Fibroblast of upper back skin (primary cell): Measurements from ENCODE around the gene IZUMO2.
A peak's percentile ranks its signal among the peaks of the same experiment; 100 is the strongest.
"Not testable (repeated sequence)": the region's sequence is repeated elsewhere in the genome, so short reads cannot be mapped to it uniquely, and the experiment has no call there.

Experiments
- DNase-seq: peaks from one replicate; pipeline ENCODE4 v3.0.0-alpha.2; 2013

IZUMO2 gene

GRCh38 chr19:50181121-50181520, 18.0 kb upstream of the IZUMO2 start:
- DNase-seq: no peak

DNA sequence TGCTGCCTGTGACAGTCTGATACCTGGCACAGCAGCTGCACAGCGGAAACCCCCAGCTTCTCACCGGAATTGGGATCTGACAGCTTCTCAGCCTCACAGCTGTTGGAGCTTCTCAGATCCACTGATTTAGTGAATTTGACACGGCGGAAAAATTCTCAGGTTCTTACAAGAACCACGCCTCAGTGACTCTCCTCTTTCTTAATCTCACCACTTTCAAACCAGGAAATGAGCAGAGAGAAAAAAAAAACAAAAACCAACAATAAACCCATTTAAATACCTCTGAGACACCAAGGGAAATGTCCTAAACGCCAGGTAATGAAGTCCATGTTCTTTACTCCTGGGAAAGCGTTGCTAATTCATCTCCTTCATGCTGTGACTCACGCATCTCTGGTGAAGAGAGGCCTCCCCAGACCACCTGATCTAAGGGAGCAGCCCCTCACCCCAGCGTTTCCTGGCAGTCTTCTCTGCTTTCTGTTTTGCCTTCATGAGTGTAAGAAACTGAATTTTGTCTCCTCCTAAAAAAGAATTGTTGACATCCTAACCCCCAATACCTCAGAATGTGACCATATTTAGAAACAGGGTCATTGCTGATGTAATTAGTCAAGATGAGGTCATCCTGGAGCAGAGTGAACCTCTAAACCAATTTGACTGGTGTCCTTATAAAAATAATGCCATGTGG, 15.9 kb upstream of the IZUMO2 start:
- DNase-seq: no peak

DNA sequence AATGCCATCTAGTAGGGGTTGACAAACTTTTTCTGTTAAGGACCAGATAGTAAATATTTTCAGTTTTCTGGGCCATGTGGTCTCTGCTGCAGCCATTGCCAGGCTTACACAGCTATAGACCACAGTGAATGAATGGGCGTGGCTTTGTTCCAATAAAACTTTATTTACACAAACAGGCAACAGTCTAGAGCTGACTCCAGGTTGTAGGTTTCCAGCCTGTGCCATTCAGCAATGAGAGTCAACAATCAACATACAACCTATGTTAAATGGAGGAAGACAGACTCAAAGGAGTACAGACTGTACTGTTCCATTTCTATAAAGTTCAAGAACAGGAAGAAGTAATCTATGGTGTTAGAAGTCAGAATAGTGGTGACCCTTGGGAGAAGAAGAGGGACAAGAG, 15.2 kb upstream of the IZUMO2 start:
- DNase-seq: no peak

GRCh38 chr19:50176775-50177174, 13.7 kb upstream of the IZUMO2 start:
- no peak for DNase-seq

GRCh38 chr19:50175924-50176323, 12.8 kb upstream of the IZUMO2 start:
- DNase-seq: no peak

DNA sequence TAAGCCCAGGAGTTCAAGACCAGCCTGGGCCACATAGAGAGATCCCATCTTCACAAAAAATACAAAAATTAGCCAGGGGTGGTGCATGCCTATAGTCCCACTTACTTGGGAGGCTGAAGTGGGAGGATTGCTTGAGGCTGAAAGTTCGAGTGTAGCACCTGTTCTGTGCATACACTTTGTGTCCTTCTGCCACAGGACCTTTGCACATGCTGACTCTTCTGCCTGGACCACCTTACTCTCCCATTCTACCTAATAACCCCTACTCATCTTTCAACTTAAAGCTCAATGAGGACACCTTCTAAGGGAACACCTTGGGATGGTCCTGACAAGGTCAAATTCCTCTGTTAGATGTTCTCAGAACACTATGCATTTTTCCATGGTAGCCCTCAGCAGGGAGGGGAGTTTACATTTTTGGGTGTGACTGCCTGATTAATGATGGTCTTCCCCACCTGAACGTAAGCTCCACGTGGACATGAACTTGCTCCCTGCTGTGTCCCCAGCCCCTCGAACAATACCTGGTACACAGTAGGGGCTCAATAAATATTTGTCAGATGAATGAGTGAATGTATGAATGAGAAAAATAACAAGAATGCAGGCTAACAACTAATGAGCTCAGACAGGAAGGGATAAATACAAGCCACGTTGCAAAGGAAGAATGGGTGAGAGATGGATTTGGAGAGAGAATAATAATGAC, 11.2 kb upstream of the IZUMO2 start:
- DNase-seq: no peak

- no peak for DNase-seq
Measured at GRCh38 chr19:50173127-50173526, 10.0 kb upstream of the IZUMO2 start.

DNA sequence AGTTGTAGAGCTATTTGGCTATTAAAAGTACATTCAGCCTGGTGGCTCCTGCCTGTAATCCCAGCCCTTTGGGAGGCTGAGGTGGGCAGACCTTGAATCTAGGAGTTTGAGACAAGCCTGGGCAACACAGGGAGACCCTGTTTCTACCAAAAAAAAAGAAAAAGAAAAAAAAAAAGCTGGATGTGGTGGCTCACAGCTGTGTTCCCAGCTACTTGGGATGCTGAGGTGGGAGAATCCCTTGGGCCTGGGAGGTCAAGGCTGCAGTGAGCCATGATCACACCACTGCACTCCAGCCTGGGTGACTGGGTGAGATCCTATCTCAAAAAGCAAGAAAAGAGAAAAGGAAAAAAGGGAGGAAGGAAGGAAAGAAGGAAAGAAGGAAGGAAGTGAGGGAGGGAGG, 9.6 kb upstream of the IZUMO2 start:
- DNase-seq: no peak

DNA sequence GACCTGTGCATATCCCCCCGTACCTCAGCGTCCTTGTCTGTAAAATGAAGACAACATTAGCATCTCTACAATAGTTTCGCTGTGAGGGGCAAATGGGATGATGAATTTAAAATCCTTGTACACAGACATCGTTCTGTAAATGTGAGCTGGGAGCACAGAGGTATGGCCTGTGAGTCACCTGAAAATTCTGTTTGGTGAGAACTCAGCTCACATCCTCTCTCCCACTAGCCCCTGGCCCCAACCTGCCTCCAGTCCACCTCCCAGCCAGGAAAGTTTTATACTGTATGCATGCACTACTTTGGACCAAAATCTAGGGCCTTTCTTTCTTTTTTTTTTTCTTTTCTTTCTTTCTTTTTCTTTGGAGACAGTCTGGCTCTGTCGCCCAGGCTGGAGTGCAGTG, 8.7 kb upstream of the IZUMO2 start:
- DNase-seq: no peak

GRCh38 chr19:50167314-50167721, 4.2 kb upstream of the IZUMO2 start:
- no peak for DNase-seq

DNA sequence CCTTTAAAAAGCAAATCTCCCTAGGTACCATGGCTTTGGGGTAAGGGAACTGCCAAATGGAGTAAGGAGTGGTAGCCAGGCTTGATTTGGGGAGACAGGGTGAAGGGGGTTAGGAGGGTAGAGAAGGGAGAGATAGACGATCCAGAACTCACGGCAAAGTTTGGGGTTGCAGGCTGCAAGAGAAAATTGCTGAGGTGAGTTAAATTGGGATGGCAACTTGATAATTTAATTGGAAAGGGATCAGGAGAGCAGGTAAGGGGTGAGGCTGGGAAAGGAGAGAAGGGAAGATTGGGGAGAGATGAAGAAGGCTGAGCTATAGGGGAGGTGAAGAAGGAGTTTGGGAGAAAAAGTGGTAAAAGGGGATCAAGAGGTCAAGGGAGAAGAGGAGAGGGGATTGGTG, 4.0 kb downstream of the IZUMO2 start:
- DNase-seq: no peak

DNA sequence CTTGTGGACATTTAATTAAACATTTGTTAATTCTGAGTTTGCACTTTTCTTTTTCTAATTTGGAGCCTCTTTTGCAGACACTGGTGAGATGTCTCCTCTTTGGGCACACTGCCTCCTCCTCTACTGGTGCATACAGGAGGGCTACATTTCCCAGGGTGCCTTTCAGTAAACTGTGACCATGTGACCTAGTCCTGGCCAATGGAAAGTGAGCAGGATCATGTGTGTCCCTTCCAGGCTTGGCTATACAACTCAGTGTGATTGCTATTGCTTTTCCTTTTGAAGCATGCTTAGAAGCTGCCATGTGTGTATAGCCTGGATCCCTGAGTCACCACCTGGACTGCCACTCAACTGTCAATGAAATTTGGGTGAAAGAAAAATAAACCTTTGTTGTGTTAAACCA, 4.5 kb downstream of the IZUMO2 start:
- no peak for DNase-seq

DNA sequence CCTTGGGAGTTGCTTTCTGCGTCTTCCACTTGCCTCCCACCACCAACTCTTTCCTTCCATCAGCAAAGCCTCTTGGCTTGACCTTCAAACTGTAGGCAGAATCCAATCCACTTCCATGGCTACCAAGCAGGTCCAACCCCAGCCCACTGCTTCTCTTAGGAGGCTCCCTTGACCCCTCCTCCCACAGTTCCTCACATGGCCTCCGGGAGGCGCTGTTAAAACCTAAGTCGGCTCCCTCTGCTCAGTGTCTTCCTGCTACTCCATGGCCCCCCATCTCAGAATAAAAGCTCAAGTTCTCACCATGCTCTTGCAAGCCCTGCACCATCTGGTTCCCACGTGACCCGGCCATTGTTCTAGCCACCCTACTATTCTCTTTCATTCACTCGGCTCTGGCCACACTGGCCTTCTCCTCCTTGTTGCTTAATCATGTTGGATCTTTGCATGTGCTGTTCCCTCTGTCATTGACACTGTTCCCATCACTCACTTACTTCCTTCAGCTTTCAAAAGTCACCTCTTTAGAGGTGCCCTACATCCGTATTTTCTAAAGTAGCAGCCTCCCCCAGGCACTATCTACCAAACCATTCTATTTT, 7.5 kb downstream of the IZUMO2 start:
- DNase-seq: no peak

DNA sequence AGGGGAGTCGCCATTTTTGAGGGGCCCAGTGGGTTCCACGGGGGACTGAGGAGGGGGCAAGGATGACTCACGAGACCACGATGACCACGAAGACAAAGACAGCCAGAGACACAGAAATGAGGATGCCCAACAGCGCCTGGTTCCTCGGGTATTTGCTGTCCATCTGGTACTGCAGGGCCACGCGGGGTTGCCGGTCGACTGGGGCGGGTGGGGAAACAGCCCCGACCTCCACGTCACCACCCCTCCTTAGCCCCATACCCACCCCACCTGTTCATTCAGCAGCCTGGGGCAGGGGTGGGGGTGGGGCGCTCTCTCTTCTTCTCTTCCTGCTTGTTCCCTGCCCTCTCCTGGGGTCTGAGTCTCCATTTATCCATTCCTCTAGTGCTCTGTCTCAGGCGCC, 8.6 kb downstream of the IZUMO2 start:
- no peak for DNase-seq

- no peak for DNase-seq
Measured at GRCh38 chr19:50152578-50152977, 10.5 kb downstream of the IZUMO2 start.

DNA sequence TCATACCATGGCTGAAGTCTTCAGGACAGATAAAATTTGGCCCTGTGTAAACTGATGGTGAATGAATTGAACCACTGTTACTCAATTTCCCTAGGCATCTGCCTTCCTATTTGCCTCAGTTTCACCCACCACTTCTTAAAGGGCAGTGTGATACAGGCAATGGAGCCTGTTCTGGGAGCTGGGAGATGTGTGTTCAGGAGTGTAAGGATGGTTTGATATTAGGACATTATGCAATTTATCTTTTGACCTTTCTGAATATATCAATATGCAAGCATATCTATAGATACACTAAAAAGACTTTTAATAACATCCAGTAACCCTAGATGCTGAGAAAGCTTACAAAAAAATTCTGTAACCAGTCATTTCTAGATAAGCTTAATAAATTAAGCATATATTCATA, 14.6 kb downstream of the IZUMO2 start:
- no peak for DNase-seq

GRCh38 chr19:50147462-50148423, 15.3 kb downstream of the IZUMO2 start:
- peak; percentile 43 for DNase-seq

DNA sequence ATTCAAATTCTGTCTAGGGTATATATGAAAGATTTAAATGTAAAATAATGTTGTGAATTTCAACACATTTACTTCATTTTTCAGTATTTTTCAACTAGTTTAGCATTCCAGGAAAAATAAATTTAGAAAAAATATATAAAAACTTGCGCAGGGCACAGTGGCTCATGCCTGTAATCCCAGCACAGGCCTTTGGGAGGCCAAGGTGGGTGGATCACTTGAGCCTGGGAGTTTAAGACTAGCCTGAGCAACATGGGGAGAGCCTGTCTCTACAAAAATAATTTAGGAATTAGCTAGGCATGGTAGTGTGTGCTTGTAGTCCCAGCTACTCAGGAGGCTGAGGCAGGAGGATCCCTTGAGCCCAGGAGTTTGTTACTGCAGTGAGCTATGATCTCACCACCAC, 21.2 kb downstream of the IZUMO2 start:
- not testable (repeated sequence) for DNase-seq

GRCh38 chr19:50140118-50140845, 22.8 kb downstream of the IZUMO2 start:
- not testable (repeated sequence) for DNase-seq

- DNase-seq: not testable (repeated sequence)
Measured at GRCh38 chr19:50136603-50137365, 26.3 kb downstream of the IZUMO2 start.

- DNase-seq: not testable (repeated sequence)
Measured at GRCh38 chr19:50135856-50136602, 27.1 kb downstream of the IZUMO2 start.
